GM21786 (cell line): ENCODE data around the gene ACSL1.
"Not testable (repeated sequence)": the region's sequence is repeated elsewhere in the genome, so short reads cannot be mapped to it uniquely, and the experiment has no call there.

Experiments used
- ATAC-seq: cut with Tn5 transposase; IDR thresholded peaks from one replicate; pipeline ENCODE4 v1.9.1; 2021; ENCODE audit not compliant: unreplicated experiment

Gene ACSL1

DNA sequence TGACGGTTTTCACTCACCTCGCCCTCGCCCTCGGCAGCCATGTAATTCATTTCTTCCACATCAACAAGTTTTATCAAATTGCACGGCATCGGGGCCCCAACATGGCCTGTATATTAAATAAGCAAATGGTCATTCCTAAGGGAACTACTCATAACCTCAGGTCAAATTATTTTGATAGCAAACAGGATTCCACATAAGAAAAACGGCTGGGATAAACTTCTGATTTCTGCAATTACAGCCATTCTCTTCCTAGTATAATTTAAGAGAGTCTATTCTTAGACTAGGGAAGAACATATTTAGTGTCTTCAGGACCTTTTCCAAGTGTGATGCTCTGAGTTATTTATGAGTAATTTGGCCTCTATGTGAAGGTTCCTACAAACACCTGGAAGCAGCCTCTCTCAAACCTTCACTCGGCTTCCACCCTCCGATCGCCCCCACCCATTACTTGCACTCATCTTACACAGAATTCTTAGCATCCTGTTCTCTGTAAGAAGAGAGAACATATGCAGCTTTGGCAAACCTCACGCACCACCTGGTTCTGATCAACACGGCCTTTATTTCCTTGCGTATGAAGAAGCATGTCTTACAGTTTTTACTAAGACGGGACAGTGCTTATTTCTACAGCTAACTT lies 62.5 kb downstream of the ACSL1 start:
- no peak for ATAC-seq

DNA sequence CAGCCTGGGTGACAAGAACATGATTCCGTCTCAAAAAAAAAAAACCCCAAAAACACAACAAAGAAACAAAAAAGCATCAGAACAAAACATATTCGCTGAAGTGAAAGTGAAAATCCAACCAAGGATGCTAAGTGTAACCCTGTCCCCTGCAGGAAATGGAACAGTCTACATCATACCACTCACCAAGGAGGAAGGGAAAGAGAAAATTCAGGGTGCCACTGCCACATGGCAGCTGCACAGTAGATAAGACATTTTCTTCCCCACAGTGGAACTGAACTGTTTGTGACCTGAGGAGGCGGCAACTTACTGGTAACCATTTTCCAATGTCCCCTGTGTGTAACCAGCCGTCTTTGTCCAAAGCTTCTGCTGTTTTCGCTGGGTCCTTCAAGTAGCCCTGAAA lies 63.7 kb downstream of the ACSL1 start:
- ATAC-seq: peak; percentile 88

DNA sequence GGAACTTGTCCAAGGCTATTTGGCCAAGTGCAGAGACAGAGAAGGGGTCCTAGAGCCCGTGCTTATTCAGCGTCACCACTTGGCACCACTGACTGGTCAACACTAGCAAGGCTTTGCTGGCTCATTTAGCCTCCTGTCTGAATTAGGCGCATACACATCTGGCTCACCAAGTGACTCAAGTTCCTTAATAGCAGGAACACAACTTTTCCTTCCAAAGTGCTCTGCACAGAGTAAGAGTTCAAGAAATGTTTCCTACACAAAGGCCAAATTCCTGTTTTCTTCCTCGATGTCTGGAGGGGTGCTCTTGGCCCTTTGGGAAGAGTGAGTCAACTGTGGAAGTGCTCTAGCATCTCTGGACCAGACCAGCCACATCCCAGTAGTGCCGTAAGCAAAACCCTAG lies 65.1 kb downstream of the ACSL1 start:
- no peak for ATAC-seq

DNA sequence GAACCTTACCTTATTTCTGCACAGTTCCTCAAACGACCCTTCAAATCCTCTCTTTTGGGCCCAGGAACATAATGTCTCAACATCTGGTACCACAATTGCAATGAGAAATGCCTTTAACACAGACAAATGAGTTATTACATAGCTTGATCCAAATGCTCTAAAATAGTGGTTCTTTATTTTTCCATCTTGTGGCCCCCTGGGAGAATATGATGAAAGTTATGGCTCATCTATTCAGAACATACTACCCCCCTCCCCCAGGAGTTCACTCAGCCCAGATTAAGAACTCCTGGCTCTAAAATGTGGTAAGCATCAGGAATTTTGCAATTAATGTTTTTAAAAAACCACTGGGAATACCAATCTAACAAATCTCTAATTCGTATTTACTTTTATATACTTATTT lies 68.0 kb downstream of the ACSL1 start:
- ATAC-seq: no peak

DNA sequence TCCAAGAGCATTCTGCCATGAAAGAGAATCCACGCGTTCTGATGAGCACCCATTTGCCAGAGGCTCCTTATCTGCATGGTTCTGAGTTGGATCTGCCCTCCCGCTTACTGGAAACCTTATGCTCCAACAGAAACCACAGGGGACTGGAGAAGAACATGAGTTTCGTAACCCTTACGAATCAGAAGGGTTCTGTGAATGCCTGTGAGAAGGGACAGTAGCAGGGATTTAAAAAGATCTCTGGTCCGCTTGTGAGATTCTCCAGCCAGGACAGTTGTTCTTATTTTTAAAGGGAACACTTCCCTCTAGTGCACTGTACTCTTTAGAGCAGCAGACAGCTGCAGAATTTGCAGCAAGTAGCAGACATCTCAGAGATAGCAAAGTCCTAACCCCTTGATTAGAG lies 69.4 kb downstream of the ACSL1 start:
- ATAC-seq: no peak

DNA sequence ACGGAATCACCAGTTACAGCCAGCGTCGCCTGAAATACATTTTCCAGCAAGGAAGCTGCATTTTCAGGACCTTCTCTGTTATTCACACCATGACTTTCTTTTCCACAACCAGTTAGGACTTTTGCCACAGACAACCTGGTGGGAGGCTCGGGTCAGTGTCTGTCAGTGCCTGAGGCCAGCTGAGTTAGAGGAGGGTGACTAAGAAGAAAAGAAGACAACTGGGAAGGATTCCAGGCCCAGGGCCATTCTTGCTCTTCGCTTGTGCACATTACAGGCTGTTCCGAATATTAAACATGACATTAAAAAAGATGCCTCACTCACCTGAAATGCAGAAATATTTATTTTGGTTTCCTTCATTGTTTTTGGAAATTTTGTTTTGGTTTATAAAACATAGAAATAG lies 70.5 kb downstream of the ACSL1 start:
- no peak for ATAC-seq

DNA sequence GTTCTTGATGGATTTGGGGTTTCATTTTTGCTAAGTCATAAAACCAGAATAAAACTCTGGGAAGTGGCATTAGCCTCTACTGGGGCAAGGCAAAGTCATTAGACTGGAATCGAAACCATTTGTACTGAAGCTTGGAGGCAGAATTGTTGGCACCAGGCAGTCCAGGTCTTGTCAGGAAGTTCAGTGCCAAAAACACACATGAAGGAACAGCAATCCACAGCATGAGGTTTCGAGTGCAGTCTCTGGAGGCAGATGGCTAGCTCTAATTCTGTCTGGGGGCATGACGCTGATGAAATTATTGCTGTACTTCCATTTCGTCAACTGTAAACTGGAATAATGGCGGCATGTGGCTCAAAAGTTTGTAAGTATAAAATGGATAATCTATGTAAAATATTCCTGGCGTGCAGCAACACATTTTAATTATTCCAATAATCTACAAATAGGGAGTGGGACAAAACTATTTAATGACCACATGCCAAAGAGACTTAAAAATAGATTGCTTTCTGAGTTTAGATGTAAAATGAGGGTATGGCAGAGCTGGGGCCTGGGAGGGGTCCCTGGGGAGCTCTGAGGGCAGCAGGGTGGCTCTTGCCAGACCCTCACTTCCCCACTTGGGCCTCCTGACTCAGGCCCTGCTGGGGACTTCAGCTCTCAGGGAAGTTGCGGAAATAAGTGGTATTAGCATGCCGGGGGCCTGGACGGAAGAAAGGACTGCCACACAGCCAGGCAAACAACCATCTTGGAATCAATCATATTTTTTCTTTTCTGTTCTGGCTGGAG lies 73.1 kb downstream of the ACSL1 start:
- ATAC-seq: no peak

DNA sequence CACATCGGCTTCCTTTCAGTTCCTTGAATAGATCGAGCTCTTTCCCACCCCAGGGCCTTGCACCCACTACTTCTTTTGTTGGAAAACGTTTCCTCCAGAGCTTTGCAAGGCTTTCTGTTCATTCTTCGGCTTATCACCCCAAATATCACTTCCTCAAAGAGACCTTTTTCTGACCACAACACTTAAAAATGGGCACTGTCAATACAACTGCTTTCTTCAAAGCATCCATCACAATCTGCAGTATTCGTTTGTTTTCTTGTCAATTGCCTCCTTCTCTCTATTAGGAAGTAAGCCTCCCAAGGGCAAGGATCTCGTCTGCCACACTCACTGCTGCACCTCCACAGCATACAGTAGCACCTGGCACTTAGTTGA lies 74.2 kb downstream of the ACSL1 start:
- no peak for ATAC-seq

DNA sequence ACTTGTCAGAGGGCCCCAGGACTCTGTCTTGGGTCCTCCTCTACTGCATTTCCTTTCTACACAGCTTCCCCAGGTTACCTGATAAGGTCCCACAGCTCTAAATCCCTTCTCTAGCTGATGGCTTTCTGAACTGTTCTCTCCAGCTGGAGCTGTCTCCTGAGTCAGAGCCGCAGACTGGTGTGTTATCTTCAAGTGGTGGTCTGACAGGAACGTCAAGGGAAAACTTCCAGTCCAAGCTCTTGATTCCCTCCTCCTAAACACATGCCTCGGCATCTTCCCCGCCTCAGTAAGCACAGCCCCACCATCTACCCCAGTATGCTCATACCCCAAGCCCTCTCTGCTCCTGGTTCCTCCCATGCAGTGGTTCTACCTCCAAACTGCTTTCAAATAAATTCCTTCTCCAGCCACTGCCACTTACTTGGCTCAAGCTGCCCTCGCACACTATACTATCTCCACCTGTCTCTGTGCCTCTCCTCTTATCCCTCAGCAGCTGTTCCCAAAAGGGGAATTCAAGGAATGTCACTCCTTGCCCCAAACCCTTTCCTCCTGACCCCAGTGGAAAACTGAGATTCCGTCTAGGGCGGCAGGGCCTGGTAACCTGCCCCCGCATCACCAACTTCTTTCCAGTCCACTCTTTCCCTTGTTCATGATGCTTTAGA lies 74.7 kb downstream of the ACSL1 start:
- ATAC-seq: no peak

DNA sequence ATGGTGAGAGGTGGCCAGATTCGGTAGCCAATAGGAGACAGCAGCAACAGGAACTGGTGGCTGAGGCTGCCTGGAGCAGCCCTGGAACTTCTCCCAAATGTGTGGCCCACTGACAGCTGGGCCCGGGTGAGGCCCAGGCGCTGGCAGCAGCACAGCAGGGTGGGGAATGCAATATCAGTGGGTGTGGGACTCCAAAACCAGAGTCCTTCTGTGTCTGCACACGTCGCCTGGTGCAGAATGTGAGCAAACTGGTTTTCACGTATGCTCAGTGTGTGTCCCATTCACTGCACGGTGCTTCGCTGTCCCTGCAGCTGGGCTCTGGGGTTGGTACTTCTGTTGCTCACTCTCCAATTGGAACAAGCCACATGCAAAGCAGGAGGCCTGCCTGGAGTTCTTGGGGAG lies 77.5 kb downstream of the ACSL1 start:
- no peak for ATAC-seq

DNA sequence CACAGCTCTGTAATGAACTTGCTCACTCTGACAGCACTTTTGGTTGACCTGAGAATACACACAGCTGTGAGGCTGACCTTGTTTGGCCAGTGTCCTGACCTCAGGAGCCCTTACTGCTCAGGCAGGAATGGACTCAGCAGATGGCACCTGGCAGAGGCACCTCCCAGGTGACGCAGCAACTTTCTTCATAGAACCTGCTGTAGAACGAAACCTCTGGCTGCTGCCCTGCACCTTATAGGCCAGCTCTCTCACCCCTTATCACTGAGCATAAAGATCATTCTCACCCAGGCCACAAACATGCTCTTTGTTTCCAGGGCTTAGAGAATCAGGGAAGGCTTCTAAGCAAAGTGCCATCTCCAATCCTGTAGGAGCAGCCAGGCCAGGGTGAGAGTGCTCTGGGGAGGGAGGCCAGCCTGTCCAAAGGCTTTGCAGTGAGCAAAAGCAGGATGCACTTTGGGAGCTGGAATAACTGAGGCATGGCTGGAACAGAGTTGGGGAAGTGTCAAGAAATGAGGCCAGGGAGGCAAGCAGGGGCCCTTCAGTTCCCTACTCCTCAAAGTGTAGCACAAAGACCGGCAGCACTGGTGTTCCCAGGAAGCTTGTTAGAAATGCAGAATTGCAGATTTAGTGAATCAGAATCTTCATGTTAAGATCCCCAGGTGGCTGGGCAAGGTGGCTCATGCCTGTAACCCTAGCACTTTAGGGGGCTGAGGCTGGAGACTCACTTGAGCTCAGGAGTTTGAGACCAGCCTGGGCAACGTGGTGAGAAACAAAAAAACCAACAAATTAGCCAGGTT lies 78.5 kb downstream of the ACSL1 start:
- no peak for ATAC-seq

DNA sequence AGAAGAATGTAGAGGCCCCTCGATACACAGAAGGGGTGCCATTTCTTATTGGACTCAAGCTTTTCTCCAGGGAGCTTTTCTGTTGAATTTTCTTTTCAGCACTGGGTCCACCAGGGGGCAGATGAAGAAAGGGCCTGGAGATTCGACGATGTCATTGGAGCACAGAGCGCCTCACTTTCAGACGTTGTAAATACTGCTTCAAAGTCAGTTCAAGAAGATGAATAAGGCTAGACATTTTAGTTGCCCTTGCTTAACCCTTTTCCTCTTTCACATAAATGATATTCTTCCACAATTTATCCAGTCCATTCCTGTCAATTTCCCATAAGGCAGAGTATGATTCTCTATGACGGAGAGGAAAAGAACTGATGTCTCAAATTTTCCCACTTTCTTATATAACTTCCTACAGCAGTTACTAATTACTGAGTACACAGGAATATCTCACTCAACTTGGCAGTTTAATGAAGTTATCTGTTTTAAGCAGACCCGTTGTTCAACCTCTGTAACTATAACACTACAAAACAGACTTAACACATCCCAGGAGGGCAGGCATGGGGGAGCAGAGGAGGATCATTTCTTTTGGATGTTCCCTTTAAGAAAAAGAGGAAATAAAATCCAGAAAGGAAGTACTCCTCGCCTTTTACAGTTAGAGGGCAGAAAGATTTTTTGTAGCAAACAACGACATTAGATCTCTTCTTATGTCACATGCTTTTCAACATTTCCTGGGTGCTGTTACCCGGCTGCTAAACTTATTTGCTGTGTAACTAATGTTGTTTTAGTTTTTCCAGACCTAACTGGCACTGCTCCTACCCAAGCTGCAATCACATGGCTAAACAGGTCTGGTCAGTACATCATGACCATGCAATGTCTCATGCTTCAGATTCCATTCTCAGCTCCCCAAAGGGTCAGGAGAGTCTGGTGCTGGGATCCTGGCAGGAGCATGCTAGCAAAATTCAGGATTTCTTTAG lies 79.7 kb downstream of the ACSL1 start:
- peak; percentile 61 for ATAC-seq

DNA sequence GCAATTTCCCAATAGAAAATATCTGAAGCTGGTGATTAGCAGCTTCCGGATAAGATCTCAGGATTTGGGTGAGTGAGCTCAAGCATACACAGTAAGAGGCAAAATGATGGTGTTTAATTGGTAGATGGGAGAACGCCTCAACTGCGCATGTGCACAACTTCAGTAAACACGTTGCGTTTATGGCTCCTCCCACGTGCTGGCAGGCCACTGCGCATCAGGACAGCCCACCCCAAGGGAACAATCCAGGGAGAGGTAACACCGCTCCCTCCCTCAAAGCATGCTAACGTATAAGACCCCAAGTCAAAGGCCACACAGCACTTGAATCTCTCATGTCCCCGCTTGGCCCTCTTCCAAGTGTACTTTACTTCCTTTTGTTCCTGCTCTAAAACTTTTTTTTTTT lies 81.5 kb downstream of the ACSL1 start:
- ATAC-seq: no peak

DNA sequence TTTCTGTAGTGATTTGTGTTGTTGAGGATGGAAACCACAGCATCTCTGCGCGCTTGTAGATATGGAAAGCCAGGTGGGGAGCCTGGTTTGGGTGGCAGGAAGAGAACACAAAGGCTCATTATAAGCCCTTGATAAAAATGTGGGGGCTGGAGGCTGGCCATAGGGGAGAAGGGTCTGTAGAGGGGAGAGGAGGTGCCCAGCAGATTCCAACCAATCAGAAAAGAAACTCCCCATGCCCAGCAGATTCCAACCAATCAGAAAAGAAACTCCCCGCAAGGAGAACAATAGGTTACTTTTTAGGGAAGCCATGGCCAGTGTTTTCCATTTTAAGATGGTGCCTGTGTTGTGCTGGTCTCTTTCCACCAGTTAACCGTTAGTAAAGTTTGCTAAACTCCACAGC lies 82.1 kb downstream of the ACSL1 start:
- ATAC-seq: no peak

DNA sequence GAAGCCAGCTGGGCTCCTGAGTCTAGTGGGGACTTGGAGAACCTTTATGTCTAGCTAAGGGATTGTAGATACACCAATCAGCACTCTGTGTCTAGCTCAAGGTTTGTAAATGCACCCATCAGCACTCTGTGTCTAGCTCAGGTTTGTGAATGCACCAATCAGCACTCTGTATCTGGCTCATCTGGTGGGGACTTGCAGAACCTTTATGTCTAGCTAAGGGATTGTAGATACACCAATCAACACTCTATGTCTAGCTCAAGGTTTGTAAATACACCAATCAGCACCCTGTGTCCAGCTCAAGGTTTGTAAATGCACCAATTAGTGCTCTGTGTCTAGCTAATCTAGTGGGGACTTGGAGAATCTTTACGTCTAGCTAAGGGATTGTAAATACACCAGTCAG lies 84.1 kb downstream of the ACSL1 start:
- not testable (repeated sequence) for ATAC-seq

DNA sequence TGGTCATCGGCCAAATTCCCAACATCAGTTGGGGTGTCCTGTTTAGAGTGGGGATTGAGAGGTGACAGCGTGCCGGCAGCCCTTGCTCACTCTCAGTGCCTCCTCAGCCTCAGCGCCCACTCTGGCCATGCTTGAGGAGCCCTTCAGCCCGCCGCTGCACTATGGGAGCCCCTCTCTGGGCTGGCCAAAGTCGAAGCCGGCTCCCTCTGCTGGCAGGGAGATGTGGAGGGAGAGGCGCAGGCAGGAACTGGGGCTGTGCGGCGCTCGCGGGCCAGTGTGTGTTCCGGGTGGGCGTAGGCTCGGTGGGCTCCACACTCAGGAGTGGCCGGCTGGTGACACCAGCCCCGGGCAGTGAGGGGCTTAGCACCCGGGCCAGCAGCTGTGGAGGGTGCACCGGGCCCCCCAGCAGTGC lies 84.8 kb downstream of the ACSL1 start:
- no peak for ATAC-seq

DNA sequence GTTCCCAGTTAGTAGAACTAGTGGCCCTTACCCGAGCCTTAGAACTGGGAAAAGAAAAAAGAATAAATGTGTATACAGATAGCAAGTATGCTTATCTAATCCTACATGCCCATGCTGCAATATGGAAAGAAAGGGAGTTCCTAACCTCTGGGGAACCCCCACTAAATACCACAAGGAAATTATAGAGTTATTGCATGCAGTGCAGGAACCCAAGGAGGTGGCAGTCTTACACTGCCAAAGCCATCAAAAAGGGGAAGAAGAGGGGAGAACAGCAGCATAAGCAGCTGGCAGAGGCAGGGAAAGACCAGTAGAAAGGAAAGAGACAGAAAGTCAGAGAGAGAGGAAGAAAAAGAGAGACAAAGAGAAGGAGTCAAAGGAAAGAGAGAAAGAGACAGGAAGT lies 86.2 kb downstream of the ACSL1 start:
- ATAC-seq: not testable (repeated sequence)

DNA sequence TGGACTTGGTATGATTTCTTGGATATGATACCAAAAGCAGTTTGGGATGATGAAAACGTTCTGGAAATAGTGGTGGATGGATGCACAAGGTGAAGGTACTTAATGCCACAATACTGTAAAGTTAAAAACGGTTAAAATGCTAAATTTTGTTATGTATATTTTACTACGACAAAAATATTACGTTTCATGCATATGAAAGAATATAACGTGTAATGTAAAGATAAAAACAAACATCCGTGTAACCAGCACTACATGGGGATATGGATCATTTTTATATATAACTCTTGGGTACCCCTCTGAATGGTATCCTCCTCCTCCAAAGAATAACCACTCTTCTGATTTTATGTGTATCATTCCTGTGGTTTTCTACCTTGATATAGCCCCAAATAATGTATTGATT lies 91.0 kb downstream of the ACSL1 start:
- ATAC-seq: no peak

DNA sequence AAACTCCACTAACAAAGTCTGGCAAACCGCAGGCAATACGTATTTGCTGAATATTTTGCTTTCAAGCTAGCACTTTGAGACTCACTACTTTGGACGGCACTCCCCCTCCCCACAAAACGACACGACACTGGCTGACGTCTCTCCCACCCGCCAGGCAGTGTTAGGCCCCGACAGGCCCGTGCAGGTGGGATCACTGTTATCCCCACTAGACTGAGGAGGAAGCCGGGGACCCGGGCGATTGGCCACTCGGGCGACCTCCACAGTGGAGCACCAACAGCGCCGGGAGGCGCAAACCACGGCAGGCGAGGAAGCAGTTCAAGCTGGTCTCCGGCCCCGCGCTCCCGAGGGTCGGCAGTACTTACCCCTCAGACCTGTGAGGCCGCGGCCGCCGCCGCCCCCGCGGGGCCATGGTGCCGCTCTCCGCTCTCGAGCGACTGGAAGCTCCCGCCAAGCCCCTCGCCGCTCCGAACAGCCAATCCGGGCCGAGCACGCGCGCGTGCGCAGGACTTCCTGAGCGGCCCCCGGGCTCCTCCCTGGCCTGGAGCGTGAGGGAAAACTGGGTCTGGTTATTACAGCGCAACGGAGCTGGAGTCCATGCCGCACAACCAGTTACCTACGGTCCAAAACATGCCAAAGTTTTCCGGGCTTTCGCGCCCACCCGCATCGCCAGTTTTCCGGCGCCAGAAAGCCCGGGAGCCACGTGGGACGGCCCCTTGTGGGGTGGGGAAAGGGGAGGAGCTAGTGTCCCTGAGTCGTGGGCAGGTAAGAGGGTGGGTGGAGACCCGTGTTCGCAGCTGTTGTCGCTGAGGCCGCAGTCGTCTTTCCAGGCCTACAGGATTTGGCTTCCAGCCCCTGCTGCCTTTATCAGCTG lies 91.9 kb downstream of the ACSL1 start, which contains the start of gene CENPU:
TSS of gene CENPU (minus strand) at position 443 of the 871 bp plus-strand sequence. CDS start at position 409, 34 bp downstream.
- peak; percentile 90 for ATAC-seq
